Activated CD4-positive, CD25-positive, alpha-beta regulatory T cell treated with anti-CD3 and anti-CD28 coated beads, Interleukin-2, amount 50 U/mL, for 72 hours (primary cell): ENCODE data around the gene WNT10A.

Experiments
- DNase-seq: peaks from one replicate; pipeline ENCODE4 v3.0.0; 2021

WNT10A gene

GRCh38 chr2:218858138-218858445 is 22.6 kb upstream of the WNT10A start:
- DNase-seq = no peak

GRCh38 chr2:218858671-218859555 is 21.7 kb upstream of the WNT10A start:
- DNase-seq = no peak

GRCh38 chr2:218859556-218859987 is 21.1 kb upstream of the WNT10A start, which contains the start of gene WNT6:
Gene WNT6, plus strand, starts transcription at chr2:218859805. Its CDS starts 233 bp downstream, at chr2:218860038.
- no peak for DNase-seq

- no peak for DNase-seq
Measured at GRCh38 chr2:218859988-218860831, 20.4 kb upstream of the WNT10A start.

GRCh38 chr2:218860950-218861381 is 19.7 kb upstream of the WNT10A start:
- DNase-seq = no peak

- peak; percentile 26 for DNase-seq
Measured at GRCh38 chr2:218861645-218862318, 18.9 kb upstream of the WNT10A start.

GRCh38 chr2:218863021-218863520 is 17.6 kb upstream of the WNT10A start:
- DNase-seq = peak; percentile 22

- no peak for DNase-seq
Measured at GRCh38 chr2:218865396-218865795, 15.3 kb upstream of the WNT10A start.

- DNase-seq = no peak
Measured at GRCh38 chr2:218865999-218866398, 14.7 kb upstream of the WNT10A start.

GRCh38 chr2:218867900-218868299 is 12.8 kb upstream of the WNT10A start:
- DNase-seq = no peak

GRCh38 chr2:218869064-218869463 is 11.6 kb upstream of the WNT10A start:
- DNase-seq = no peak

GRCh38 chr2:218870984-218871344 is 9.7 kb upstream of the WNT10A start:
- no peak for DNase-seq

- no peak for DNase-seq
Measured at GRCh38 chr2:218871345-218872302, 9.0 kb upstream of the WNT10A start.

- no peak for DNase-seq
Measured at GRCh38 chr2:218872645-218873358, 7.8 kb upstream of the WNT10A start.

- DNase-seq = no peak
Measured at GRCh38 chr2:218873359-218874194, 7.1 kb upstream of the WNT10A start.

- no peak for DNase-seq
Measured at GRCh38 chr2:218875692-218876246, 4.9 kb upstream of the WNT10A start.

GRCh38 chr2:218876562-218877219 is 4.0 kb upstream of the WNT10A start:
- peak; percentile 76 for DNase-seq

- no peak for DNase-seq
Measured at GRCh38 chr2:218877331-218877730, 3.3 kb upstream of the WNT10A start.

- no peak for DNase-seq
Measured at GRCh38 chr2:218877891-218878290, 2.8 kb upstream of the WNT10A start.
